Measurements from ENCODE around the gene TMEM170B.
A peak's percentile ranks its signal among the peaks of the same experiment; 100 is the strongest.

- TF ChIP-seq, protein P1, sequence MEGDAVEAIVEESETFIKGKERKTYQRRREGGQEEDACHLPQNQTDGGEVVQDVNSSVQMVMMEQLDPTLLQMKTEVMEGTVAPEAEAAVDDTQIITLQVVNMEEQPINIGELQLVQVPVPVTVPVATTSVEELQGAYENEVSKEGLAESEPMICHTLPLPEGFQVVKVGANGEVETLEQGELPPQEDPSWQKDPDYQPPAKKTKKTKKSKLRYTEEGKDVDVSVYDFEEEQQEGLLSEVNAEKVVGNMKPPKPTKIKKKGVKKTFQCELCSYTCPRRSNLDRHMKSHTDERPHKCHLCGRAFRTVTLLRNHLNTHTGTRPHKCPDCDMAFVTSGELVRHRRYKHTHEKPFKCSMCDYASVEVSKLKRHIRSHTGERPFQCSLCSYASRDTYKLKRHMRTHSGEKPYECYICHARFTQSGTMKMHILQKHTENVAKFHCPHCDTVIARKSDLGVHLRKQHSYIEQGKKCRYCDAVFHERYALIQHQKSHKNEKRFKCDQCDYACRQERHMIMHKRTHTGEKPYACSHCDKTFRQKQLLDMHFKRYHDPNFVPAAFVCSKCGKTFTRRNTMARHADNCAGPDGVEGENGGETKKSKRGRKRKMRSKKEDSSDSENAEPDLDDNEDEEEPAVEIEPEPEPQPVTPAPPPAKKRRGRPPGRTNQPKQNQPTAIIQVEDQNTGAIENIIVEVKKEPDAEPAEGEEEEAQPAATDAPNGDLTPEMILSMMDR (IDR thresholded peaks at IDR 0.05), result no peak
- TF ChIP-seq POLR2AphosphoS5 (IDR thresholded peaks at IDR 0.05), result peak in 2 of 3 donors; percentile 40 to 49
These were observed 94.7 kb downstream of the TMEM170B start for GRCh38 chr6:11632231-11632630.
